Naive B cell (primary cell): Measurements from ENCODE around the gene MIS18BP1. TPM values are rescaled to one million over a fixed set of nuclear protein-coding genes. Genes with fewer than 3 reads are reported as not detected.
"Not testable (repeated sequence)": the region's sequence is repeated elsewhere in the genome, so short reads cannot be mapped to it uniquely, and the experiment has no call there.

Experiments used
- ATAC-seq, 2 donors: fragments of 150-1000 bp; cut with Tn5 transposase; 2 replicates each; pipeline ENCODE4 v1.10.0; 2021; ENCODE audit warnings: low read depth in 2 of 2, mild to moderate bottlenecking in 2 of 2, moderate library complexity in 2 of 2
- DNase-seq: peaks from one replicate; pipeline ENCODE4 v3.0.0; 2022
- H3K27ac Mint-ChIP-seq, 6 donors: one replicate each; pipeline ENCODE4 v1.8.0; 2020 to 2022; ENCODE audit warnings: mild to moderate bottlenecking in 6 of 6, mixed read lengths in 6 of 6, moderate library complexity in 5 of 6, inconsistent platforms in 2 of 6
- H3K27me3 Mint-ChIP-seq, 3 donors: one replicate each; pipeline ENCODE4 v1.8.0; 2021 to 2022; ENCODE audit warnings: mixed read lengths in 3 of 3, mild to moderate bottlenecking in 1 of 3
- H3K36me3 Mint-ChIP-seq, 2 donors: one replicate each; pipeline ENCODE4 v1.8.0; 2020 to 2022; ENCODE audit warnings: mixed read lengths in 2 of 2, inconsistent platforms in 1 of 2, mild to moderate bottlenecking in 1 of 2
- H3K4me1 Mint-ChIP-seq, 3 donors: one replicate each; pipeline ENCODE4 v1.8.0; 2020 to 2022; ENCODE audit warnings: mixed read lengths in 3 of 3, inconsistent platforms in 1 of 3, mild to moderate bottlenecking in 1 of 3, moderate library complexity in 1 of 3
- H3K4me3 Mint-ChIP-seq, 8 donors: one replicate each; pipeline ENCODE4 v1.8.0; 2020 to 2022; ENCODE audit warnings: mild to moderate bottlenecking in 8 of 8, mixed read lengths in 8 of 8, moderate library complexity in 8 of 8, inconsistent platforms in 2 of 8
- H3K9me3 Mint-ChIP-seq, 7 donors: one replicate each; pipeline ENCODE4 v1.8.0; 2020 to 2022; ENCODE audit warnings: mixed read lengths in 7 of 7, mild to moderate bottlenecking in 5 of 7, inconsistent platforms in 2 of 7, moderate library complexity in 1 of 7
- polyA plus RNA-seq, 6 donors: library from polyadenylated mRNA; unstranded; fragments of 300-500 nt; fragmentation: Illumina TruSeq; gene quantifications; one replicate each; pipeline ENCODE4 v1.2.3, GENCODE V29; 2021; ENCODE audit warnings: low read depth in 6 of 6

The MIS18BP1 gene
- polyA plus RNA-seq, 6 donors from 2014 or later, result 44.5 to 85.3 (median 75.8) TPM

- Mint-ChIP-seq H3K36me3 (peaks cover 30 to 31% of the 10 kb centered on the region in 2 donors), H3K4me3 (no peak overlapping the region), H3K9me3 (peaks cover 0 to 4% (median 0%) of the 10 kb centered on the region in 7 donors), H3K4me1 (peaks cover 0 to 19% (median 0%) of the 10 kb centered on the region in 3 donors), H3K27me3 (no peaks in the 10 kb centered on the region), H3K27ac (peak overlapping the region in 3 of 6 donors; percentile 16 to 80 (median 67))
- ATAC-seq (no peak), DNase-seq (no peak)
Observed at GRCh38 chr14:45222485-45223262, 30.3 kb downstream of the MIS18BP1 start.

DNA sequence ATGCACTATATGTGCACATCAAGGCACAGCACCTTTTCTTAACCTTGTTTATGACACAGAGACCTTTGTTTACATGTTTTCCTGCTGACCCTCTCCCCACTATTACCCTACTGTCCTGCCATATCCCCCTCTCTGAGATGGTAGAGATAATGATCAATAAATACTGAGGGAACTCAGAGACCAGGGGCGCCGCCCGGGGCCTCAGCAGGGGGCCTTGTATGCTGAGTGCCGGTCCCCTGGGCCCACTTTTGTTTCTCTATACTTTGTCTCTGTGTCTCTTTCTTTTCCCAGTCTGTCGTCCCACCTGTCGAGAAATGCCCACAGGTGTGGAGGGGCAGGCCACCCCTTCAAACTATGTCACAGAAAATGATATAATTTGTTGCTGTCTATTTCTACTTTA, 38.7 kb downstream of the MIS18BP1 start:
- not testable (repeated sequence) for DNase-seq, H3K27me3 Mint-ChIP-seq, H3K4me3 Mint-ChIP-seq, H3K4me1 Mint-ChIP-seq, ATAC-seq, H3K9me3 Mint-ChIP-seq
- peak overlapping the region in 1 of 6 donors; percentile 80 for H3K27ac Mint-ChIP-seq
- H3K36me3 Mint-ChIP-seq, result peaks cover 20 to 24% of the 10 kb centered on the region in 2 donors

DNA sequence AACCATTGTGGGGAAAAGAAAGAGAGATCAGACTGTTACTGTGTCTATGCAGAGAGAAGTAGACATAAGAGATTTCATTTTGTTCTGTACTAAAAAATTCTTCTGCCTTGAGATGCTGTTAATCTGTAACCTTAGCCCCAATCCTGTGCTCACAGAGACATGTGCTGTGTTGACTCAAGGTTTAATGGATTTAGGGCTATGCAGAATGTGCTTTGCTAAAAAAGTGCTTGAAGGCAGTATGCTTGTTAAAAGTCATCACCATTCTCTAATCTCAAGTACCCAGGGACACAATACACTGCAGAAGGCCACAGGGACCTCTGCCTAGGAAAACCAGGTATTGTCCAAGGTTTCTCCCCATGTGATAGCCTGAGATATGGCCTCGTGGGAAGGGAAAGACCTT, 39.3 kb downstream of the MIS18BP1 start:
- H3K4me3 Mint-ChIP-seq, H3K27ac Mint-ChIP-seq, H3K4me1 Mint-ChIP-seq, DNase-seq, ATAC-seq, H3K9me3 Mint-ChIP-seq, H3K27me3 Mint-ChIP-seq: not testable (repeated sequence)
- H3K36me3 Mint-ChIP-seq, result peaks cover 20 to 24% of the 10 kb centered on the region in 2 donors

GRCh38 chr14:45212231-45212630, 40.8 kb downstream of the MIS18BP1 start:
- Mint-ChIP-seq H3K27me3 (no peaks in the 10 kb centered on the region), H3K27ac (peak overlapping the region in 2 of 6 donors; percentile 29 to 57), H3K9me3 (no peaks in the 10 kb centered on the region), H3K4me3 (no peak overlapping the region), H3K36me3 (peaks cover 23 to 25% of the 10 kb centered on the region in 2 donors), H3K4me1 (peaks cover 0 to 4% (median 0%) of the 10 kb centered on the region in 3 donors)
- ATAC-seq, result no peak
- no peak for DNase-seq

GRCh38 chr14:45211295-45211694, 41.7 kb downstream of the MIS18BP1 start:
- Mint-ChIP-seq H3K27me3 (no peaks in the 10 kb centered on the region), H3K36me3 (peaks cover 31 to 35% of the 10 kb centered on the region in 2 donors), H3K27ac (peak overlapping the region in 1 of 6 donors; percentile 71), H3K9me3 (no peaks in the 10 kb centered on the region), H3K4me1 (peaks cover 0 to 4% (median 0%) of the 10 kb centered on the region in 3 donors), H3K4me3 (no peak overlapping the region)
- no peak for DNase-seq
- ATAC-seq, result no peak

GRCh38 chr14:45210159-45210558, 42.8 kb downstream of the MIS18BP1 start:
- H3K27me3 Mint-ChIP-seq, result no peaks in the 10 kb centered on the region
- ATAC-seq (no peak), DNase-seq (no peak)
- H3K4me1 Mint-ChIP-seq, result peaks cover 0 to 4% (median 0%) of the 10 kb centered on the region in 3 donors
- peaks cover 31 to 35% of the 10 kb centered on the region in 2 donors for H3K36me3 Mint-ChIP-seq
- H3K27ac Mint-ChIP-seq, result peak overlapping the region in 1 of 6 donors; percentile 64
- H3K4me3 Mint-ChIP-seq, result no peak overlapping the region
- H3K9me3 Mint-ChIP-seq, result no peaks in the 10 kb centered on the region

- H3K4me3 Mint-ChIP-seq, result no peak overlapping the region
- no peaks in the 10 kb centered on the region for H3K27me3 Mint-ChIP-seq
- peak overlapping the region in 2 of 6 donors; percentile 8 to 19 for H3K27ac Mint-ChIP-seq
- no peaks in the 10 kb centered on the region for H3K4me1 Mint-ChIP-seq
- ATAC-seq (no peak), DNase-seq (no peak)
- peaks cover 15 to 21% of the 10 kb centered on the region in 2 donors for H3K36me3 Mint-ChIP-seq
- no peaks in the 10 kb centered on the region for H3K9me3 Mint-ChIP-seq
Observed at GRCh38 chr14:45204241-45204640, 48.8 kb downstream of the MIS18BP1 start.

DNA sequence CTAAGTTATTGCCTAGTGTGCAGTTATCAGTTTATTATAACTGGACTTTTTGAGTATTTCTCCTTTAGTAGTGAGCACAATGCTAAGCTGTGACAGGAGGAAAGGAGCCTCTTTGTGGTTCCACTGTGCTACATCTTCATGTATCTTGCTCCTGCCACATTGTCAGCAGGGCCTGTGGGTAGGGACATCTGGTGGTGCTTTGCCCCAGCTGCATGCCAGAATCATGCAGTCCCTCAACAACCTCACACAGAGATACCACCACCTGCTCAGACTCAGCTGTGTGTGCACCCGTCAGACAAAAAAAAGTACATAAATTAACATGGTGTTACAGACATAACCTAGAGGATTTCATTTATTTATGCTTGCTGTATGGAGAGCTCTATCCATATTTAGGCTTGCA, 51.1 kb downstream of the MIS18BP1 start:
- Mint-ChIP-seq H3K27me3 (no peaks in the 10 kb centered on the region), H3K36me3 (peaks cover 6 to 14% of the 10 kb centered on the region in 2 donors), H3K9me3 (no peaks in the 10 kb centered on the region), H3K4me1 (peaks cover 0 to under 1% (median 0%) of the 10 kb centered on the region in 3 donors), H3K27ac (peak overlapping the region in 2 of 6 donors; percentile 16 to 48), H3K4me3 (no peak overlapping the region)
- ATAC-seq (peak; percentile 41 to 45), DNase-seq (no peak)

GRCh38 chr14:45199230-45199629, 53.8 kb downstream of the MIS18BP1 start:
- no peak overlapping the region for H3K4me3 Mint-ChIP-seq
- H3K4me1 Mint-ChIP-seq, result peaks cover 0 to 7% (median 0%) of the 10 kb centered on the region in 3 donors
- H3K27me3 Mint-ChIP-seq, result no peaks in the 10 kb centered on the region
- no peak for ATAC-seq
- H3K36me3 Mint-ChIP-seq, result peaks cover 0 to 22% of the 10 kb centered on the region in 2 donors
- no peaks in the 10 kb centered on the region for H3K9me3 Mint-ChIP-seq
- no peak overlapping the region for H3K27ac Mint-ChIP-seq
- no peak for DNase-seq

DNA sequence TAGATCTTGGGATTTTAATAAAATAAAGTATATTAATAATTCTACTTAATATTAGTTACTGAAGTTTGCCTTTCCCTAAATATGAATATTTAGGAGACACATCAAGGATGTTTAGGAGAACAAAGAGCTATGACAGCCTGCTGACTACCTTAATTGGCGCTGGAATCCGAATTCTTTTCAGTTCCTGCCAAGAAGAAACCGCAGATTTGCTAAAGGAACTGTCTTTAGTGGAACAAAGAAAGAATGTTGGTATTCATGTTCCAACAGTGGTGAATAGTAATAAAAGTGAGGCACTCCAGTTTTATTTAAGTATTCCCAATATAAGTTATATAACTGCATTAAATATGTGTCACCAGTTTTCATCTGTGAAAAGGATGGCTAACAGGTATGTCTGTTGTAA, 54.5 kb downstream of the MIS18BP1 start:
- H3K4me1 Mint-ChIP-seq, result peaks cover 0 to 7% (median 0%) of the 10 kb centered on the region in 3 donors
- peaks cover 0 to 22% of the 10 kb centered on the region in 2 donors for H3K36me3 Mint-ChIP-seq
- no peak overlapping the region for H3K4me3 Mint-ChIP-seq
- no peaks in the 10 kb centered on the region for H3K27me3 Mint-ChIP-seq
- ATAC-seq (no peak), DNase-seq (no peak)
- H3K9me3 Mint-ChIP-seq, result no peaks in the 10 kb centered on the region
- H3K27ac Mint-ChIP-seq, result no peak overlapping the region

- ATAC-seq (no peak), DNase-seq (no peak)
- Mint-ChIP-seq H3K4me1 (peaks cover 0 to 7% (median 0%) of the 10 kb centered on the region in 3 donors), H3K27me3 (no peaks in the 10 kb centered on the region), H3K36me3 (peaks cover 0 to 23% of the 10 kb centered on the region in 2 donors), H3K4me3 (no peak overlapping the region), H3K27ac (no peak overlapping the region), H3K9me3 (no peaks in the 10 kb centered on the region)
Observed at GRCh38 chr14:45194964-45195363, 58.0 kb downstream of the MIS18BP1 start.

DNA sequence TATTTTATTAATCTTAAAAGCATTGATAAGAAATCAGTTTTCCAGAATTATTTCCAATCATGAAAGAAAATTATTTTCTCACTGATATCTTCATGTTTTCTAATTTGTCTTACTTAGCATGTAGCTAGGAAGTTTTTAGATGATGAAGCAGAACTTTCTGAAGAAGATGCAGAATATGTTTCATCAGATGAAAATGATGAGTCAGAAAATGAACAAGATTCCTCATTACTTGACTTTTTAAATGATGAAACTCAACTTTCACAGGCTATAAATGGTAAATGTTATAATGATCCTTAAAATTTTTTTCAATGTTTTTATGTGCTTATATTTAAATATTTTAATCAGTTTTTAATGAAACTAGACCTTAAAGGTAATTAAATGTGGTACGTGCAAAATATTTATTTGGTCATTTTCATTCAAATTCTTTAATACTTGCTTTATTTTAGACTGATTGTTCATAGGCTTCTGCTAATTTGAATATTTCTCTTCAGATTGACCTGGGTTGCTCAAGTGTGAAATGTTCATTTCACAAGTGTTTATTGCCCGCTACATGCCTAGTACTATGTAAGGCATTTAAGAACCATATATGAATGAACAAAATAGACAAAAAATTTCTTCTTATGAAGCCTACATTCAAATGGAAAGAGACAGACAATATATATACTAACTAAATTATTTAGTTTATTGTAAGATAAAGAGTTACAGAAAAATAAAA, 67.7 kb downstream of the MIS18BP1 start:
- no peaks in the 10 kb centered on the region for H3K9me3 Mint-ChIP-seq
- no peaks in the 10 kb centered on the region for H3K4me1 Mint-ChIP-seq
- ATAC-seq, result no peak
- no peak overlapping the region for H3K4me3 Mint-ChIP-seq
- H3K27me3 Mint-ChIP-seq, result no peaks in the 10 kb centered on the region
- peak overlapping the region in 2 of 6 donors; percentile 20 to 27 for H3K27ac Mint-ChIP-seq
- peaks cover 0 to 15% of the 10 kb centered on the region in 2 donors for H3K36me3 Mint-ChIP-seq
- no peak for DNase-seq

DNA sequence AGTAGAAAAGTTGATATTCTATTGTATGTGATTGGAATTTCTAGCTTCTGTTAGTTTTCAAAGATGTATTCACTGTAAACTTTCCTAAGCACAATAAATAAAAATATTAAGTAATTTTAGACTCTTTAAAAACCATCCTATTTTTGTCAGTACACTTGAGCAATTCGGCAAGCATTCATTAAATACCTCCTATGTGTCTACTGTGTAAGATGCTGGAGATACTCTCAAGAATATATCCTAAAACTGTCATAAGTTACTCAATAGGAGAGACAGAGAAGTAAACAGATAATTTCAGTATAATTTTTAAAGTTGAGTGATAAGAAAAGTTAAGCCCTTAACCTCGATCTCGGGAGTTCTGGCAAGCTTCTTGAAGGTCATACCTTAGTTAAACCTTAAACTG, 71.2 kb downstream of the MIS18BP1 start:
- Mint-ChIP-seq H3K9me3 (no peaks in the 10 kb centered on the region), H3K4me1 (no peaks in the 10 kb centered on the region), H3K36me3 (peaks cover 0 to 4% of the 10 kb centered on the region in 2 donors), H3K27ac (no peak overlapping the region), H3K27me3 (no peaks in the 10 kb centered on the region), H3K4me3 (no peak overlapping the region)
- ATAC-seq (no peak), DNase-seq (no peak)

- Mint-ChIP-seq H3K9me3 (no peaks in the 10 kb centered on the region), H3K4me1 (no peaks in the 10 kb centered on the region), H3K36me3 (peaks cover 0 to 4% of the 10 kb centered on the region in 2 donors), H3K4me3 (no peak overlapping the region), H3K27me3 (no peaks in the 10 kb centered on the region), H3K27ac (no peak overlapping the region)
- ATAC-seq, result no peak
- DNase-seq, result no peak
Observed at GRCh38 chr14:45181329-45181728, 71.7 kb downstream of the MIS18BP1 start.
